HUES48 (cell line): ENCODE measurements around the gene EARS2.

Experiments used
- H3K27ac ChIP-seq: one replicate; pipeline ENCODE4 v1.7.0; 2013; ENCODE audit warnings: low read depth, low read length, inconsistent platforms
- H3K27me3 ChIP-seq: 2 replicates; pipeline ENCODE4 v1.6.1; 2013; ENCODE audit warnings: mild to moderate bottlenecking, low read length; ENCODE audit not compliant: control insufficient read depth, insufficient read depth
- H3K36me3 ChIP-seq: 2 replicates; pipeline ENCODE4 v1.6.1; 2013; ENCODE audit warnings: low read length; ENCODE audit not compliant: control insufficient read depth, insufficient read depth
- H3K4me1 ChIP-seq: 2 replicates; pipeline ENCODE4 v1.6.1; 2013; ENCODE audit warnings: mild to moderate bottlenecking, low read length; ENCODE audit not compliant: control insufficient read depth, insufficient read depth
- H3K4me3 ChIP-seq: 2 replicates; pipeline ENCODE4 v1.5.1; 2013; ENCODE audit warnings: mild to moderate bottlenecking, low read depth, low read length
- H3K9ac ChIP-seq: 2 replicates; pipeline ENCODE4 v1.6.1; 2013; ENCODE audit warnings: mild to moderate bottlenecking, low read depth, low read length, moderate library complexity
- H3K9me3 ChIP-seq: 2 replicates; pipeline ENCODE4 v1.6.1; 2013; ENCODE audit warnings: low read length; ENCODE audit not compliant: control insufficient read depth, insufficient read depth

EARS2 gene

DNA sequence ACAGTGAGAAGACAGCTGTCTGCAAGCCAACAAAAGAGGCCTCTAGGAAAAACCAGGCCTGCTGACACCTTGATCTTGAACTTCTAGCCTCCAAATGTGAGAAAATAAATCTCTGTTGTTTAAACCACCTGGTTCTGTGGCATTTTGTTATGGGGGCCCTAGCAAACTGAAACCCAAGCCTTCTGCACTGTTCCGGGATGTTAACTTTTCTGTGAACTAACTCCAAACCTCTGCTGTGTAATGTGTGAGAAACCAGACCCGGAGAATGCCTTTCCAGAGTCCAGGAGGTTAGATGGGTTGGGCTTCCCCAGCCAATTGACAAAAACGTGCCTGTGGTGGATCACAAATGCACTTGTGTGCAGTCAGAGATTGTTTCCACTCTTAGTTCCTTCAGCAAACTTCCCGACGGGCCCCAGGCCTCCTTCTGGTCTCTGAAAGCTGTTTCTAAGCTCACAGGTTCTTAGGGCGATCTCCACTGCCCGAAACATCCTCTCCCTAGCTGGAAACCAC, 33.2 kb downstream of the EARS2 start:
- no peaks in the 10 kb centered on the region for H3K4me1 ChIP-seq
- no peaks in the 10 kb centered on the region for H3K9me3 ChIP-seq
- peaks cover 82% of the 10 kb centered on the region for H3K36me3 ChIP-seq
- H3K27me3 ChIP-seq, result no peaks in the 10 kb centered on the region
- no peak overlapping the region for H3K4me3 ChIP-seq
- H3K9ac ChIP-seq, result no peak overlapping the region
- no peak overlapping the region for H3K27ac ChIP-seq

DNA sequence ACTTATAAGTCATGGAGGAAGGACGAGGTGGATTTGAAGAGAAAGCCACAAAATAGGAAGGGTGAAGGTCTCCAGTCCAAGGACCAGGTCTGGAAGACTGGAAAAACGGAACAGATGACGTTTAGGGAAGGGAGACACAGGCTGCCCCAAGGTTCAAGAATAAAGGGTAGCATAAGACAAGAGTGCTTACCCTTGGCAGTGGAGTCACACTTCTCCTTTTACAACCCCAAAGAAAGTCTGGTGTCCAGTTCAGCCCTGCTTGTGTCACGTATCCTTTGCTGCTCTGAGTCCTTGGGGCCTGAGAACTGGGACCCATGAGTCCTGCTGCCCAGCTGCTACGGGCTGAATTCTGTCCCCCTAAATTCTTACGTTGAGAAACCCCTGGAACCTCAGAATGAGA, 33.8 kb downstream of the EARS2 start:
- Histone ChIP-seq H3K9ac (no peak overlapping the region), H3K27ac (no peak overlapping the region), H3K27me3 (no peaks in the 10 kb centered on the region), H3K4me3 (no peak overlapping the region), H3K4me1 (no peaks in the 10 kb centered on the region), H3K9me3 (no peaks in the 10 kb centered on the region), H3K36me3 (peaks cover 80% of the 10 kb centered on the region)

DNA sequence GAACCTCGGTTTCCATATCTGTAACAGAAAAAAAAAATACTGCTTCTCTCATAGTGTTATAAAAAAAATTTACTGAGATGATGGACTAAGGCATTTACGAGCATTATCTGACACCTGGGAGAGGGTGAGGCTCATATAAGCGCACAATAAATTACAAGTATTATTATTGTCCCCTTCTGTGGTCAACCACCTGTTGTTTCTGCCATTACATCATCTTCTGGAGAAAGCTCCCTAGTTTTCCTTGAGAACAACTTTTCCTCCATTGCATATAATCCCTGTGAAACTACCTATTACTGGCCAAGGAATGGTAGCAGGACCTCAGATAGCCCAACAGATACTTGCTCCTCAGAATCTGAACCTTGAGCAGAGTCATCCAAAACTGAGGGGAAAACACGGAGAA, 35.2 kb downstream of the EARS2 start:
- Histone ChIP-seq H3K27ac (no peak overlapping the region), H3K27me3 (no peaks in the 10 kb centered on the region), H3K4me3 (no peak overlapping the region), H3K36me3 (peaks cover 69% of the 10 kb centered on the region), H3K9me3 (no peaks in the 10 kb centered on the region), H3K4me1 (no peaks in the 10 kb centered on the region), H3K9ac (no peak overlapping the region)

DNA sequence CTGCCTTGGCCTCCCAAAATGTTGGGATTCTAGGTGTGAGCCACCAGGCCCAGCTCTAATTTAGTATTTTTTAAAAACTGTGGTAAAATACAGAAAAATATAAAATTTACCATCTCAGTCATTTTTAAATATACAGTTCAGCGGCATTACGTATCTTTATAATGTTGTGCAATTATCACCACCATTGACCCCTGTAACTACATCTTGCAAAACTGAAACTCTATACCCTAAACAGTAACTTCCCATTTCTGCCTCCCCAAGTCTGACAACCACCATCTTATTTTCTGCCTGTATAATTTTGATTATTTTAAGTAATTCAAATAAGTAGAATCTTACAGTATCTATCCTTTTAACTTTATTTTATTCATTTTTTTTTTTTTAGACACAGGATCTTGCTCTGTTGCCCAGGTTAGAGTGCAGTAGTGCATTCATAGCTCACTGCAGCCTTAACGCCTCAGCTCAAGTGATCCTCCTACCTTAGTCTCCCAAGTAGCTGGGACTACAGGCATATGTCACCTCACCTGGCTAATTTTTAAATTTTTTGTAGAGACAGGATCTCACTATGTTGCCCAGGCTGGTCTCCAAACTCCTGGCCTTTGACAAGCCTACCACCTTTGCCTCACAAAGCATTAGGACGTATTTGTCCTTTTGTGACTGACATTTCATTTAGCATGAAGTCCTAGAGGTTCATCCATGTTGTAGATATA, 36.0 kb downstream of the EARS2 start:
- Histone ChIP-seq H3K4me3 (no peak overlapping the region), H3K9ac (no peak overlapping the region), H3K9me3 (no peaks in the 10 kb centered on the region), H3K4me1 (no peaks in the 10 kb centered on the region), H3K36me3 (peaks cover 67% of the 10 kb centered on the region), H3K27me3 (no peaks in the 10 kb centered on the region), H3K27ac (no peak overlapping the region)

DNA sequence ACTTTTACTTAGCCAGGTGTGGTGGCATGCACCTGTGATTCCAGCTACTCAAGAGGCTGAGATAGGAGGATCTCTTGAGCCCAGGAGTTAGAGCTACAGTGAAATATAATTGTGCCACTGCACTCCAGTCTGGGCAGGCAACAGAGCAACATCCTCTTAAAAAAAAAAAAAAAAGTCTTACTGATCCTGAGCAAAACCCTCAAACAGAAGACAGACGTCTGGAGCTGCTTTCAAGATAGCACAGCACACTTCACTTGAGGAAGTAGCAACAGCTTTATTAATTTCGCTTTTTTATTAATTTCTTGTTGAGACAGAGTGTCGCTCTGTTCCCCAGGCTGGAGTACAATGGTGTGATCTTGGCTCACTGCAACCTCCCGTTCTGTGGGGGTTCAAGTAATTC, 36.6 kb downstream of the EARS2 start:
- Histone ChIP-seq H3K9ac (no peak overlapping the region), H3K36me3 (peaks cover 67% of the 10 kb centered on the region), H3K27me3 (no peaks in the 10 kb centered on the region), H3K27ac (no peak overlapping the region), H3K9me3 (no peaks in the 10 kb centered on the region), H3K4me3 (no peak overlapping the region), H3K4me1 (no peaks in the 10 kb centered on the region)

DNA sequence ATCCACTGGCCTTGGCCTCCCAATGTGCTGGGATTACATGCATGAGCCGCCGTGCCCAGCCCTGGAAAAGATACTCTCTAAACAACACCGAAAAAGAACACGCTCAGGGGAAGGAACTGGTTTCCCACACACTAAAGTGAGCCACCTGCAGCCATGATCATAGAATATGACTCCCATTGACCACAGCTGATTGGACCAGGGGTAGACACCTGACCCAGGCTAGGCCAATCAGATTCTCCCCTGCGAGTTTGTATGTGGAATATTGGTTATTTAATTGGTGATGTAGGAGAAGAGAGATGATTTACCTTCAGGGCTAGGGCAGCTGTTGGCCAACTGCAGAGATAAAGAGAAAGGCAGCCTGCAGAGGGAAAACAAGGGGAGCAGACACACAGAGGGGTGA, 37.9 kb downstream of the EARS2 start:
- Histone ChIP-seq H3K9me3 (no peaks in the 10 kb centered on the region), H3K27me3 (no peaks in the 10 kb centered on the region), H3K4me3 (no peak overlapping the region), H3K9ac (no peak overlapping the region), H3K4me1 (no peaks in the 10 kb centered on the region), H3K36me3 (peaks cover 63% of the 10 kb centered on the region), H3K27ac (no peak overlapping the region)

DNA sequence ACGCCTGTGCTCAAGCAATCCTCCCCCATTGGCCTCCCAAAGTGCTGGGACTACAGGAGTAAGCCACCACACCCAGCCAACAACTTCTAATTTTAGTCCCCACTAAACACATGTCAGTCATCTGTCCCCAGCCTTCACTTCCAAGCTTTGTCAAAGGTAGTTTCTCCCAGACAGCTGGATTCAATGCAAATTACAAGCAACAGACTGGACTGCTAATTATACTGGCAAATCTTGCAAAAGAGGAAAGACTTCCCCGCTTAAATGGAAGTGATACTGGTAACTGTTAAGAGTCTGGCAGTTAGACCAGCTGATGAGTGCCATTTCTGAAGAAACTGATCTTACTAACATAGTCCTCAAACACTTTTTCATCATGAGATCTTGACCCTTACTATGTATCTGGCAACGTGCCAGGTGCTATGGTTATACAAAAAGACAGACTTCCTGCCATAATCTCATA, 38.7 kb downstream of the EARS2 start:
- Histone ChIP-seq H3K9me3 (no peaks in the 10 kb centered on the region), H3K27ac (no peak overlapping the region), H3K4me1 (no peaks in the 10 kb centered on the region), H3K9ac (no peak overlapping the region), H3K4me3 (no peak overlapping the region), H3K27me3 (no peaks in the 10 kb centered on the region), H3K36me3 (peaks cover 57% of the 10 kb centered on the region)

DNA sequence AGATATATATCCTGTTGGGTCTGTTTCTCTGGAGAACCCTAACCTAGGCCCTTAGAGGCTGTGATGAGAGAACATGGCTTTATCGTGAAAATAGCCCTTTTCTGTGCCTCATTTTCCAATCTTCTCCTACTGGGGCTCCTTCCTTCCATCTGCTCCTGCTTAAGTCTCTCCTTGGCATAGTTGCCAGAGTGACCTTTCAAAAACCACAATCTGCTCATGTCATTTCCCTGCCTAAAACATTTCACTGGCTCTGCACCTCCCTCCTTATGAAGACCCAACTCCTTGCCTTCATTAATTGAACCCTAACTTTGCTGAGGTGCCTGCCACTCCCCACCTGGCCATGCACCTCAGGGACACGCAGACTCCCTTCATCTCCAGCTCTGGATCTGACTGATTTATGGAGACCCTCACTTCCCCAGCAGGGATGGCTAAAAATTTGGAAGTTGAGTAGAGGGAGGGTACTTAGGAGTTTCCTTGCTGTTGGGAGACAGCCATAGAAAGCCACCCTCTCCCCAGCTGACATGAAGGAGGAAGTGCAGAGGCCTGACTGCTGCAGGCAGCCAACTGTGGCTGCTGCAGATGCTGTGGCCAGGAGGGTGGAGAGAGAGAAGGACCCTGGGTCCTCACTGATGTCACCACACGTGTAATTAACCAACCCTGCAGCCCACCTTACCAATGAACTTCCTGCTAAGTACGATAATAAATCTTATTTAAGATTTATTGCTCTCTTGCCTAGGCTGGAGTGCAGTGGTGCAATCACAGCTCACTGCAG, 40.6 kb downstream of the EARS2 start:
- no peak overlapping the region for H3K4me3 ChIP-seq
- no peaks in the 10 kb centered on the region for H3K27me3 ChIP-seq
- H3K4me1 ChIP-seq, result no peaks in the 10 kb centered on the region
- H3K9ac ChIP-seq, result no peak overlapping the region
- peaks cover 37% of the 10 kb centered on the region for H3K36me3 ChIP-seq
- H3K9me3 ChIP-seq, result no peaks in the 10 kb centered on the region
- H3K27ac ChIP-seq, result no peak overlapping the region

DNA sequence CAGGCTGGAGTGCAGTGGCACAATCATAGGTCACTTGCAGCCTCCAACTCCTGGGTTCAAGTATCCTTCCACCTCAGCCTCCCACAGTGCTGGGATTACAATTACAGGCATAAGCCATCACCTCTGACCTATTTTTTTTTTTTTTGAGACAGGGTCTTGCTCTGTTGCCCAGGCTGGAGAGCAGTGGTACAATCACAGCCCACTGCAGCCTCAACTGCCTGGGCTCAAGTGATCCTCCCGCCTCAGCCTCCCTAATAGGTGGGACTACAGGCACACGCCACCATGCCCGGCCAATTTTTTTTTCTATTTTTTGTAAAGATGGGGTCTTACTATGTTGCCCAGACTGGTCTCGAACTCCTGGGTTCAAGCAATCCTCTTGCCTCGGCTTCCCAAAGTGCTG, 41.3 kb downstream of the EARS2 start:
- Histone ChIP-seq H3K9me3 (no peaks in the 10 kb centered on the region), H3K9ac (no peak overlapping the region), H3K27me3 (no peaks in the 10 kb centered on the region), H3K4me1 (no peaks in the 10 kb centered on the region), H3K36me3 (peaks cover 31% of the 10 kb centered on the region), H3K4me3 (no peak overlapping the region), H3K27ac (no peak overlapping the region)

DNA sequence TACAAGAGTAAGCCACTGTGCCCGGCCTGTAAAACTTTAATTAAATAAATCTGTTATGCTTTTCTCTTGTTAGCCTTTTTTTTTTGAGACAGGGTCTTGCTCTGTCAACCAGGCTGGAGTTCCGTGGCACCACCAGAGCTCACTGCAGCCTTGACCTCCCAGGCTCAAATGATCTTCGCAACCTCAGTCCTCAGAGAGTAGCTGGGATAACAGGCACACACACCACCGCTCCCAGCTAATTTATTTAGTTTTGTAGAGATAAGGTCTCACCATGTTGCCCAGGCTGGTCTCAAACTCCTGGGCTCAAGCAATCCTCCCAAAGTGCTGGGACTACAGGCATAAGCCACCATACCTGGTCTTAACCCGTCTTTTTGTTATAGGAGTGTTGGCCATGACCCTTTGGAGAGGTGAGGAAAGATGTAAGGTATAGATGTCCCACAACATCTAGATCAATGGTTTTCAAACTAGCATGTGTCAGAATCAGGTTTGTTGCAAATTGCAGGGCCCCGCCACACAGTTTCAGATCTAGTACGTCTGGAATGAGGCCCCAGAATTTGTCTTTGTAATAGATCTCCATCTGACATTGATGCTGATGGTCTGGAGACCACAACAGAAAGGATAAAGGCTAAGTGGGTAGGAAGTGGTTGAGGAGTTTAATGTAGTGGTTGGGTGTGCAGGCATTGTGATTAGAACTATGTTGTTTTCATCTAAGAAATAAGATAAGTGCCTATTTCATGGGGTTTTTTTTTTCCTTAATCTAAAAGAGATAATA, 42.6 kb downstream of the EARS2 start:
- H3K9me3 ChIP-seq, result no peaks in the 10 kb centered on the region
- H3K27me3 ChIP-seq, result no peaks in the 10 kb centered on the region
- no peak overlapping the region for H3K9ac ChIP-seq
- no peaks in the 10 kb centered on the region for H3K4me1 ChIP-seq
- H3K27ac ChIP-seq, result no peak overlapping the region
- no peak overlapping the region for H3K4me3 ChIP-seq
- peaks cover 21% of the 10 kb centered on the region for H3K36me3 ChIP-seq
